ENCODE measurements around the gene SOWAHC.

Gene SOWAHC

DNA sequence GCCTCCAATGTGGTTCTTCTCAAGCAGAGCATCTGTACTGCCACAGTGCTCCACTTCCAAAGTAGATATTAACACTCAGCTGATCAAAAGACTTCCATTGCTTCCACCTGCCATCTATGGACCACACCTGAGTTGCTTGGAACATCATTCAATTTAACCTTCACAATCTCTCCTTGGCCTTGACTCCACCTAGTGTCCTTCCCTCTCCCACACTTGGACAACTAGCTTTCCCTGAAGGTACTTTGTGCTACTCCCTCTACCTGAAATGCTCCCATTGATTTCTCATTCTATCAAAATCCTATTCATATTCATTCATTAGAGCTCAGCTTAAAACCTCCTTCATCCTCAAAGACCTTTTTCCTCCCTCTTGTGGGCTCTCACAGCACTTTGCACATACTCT, 48.7 kb downstream of the SOWAHC start:
- no peaks in the 10 kb centered on the region for H3K36me3 ChIP-seq (ENCODE audit: insufficient read depth, low read length)
- no peak overlapping the region for H3K9ac ChIP-seq (ENCODE audit: insufficient read length)
- TF ChIP-seq FOXP2 (optimal IDR thresholded peaks at IDR 0.05; ENCODE audit: control extremely low read depth, extremely low read length, insufficient read depth): no peak
- no peak for TF ChIP-seq POLR2AphosphoS5 (IDR thresholded peaks at IDR 0.05; ENCODE audit: borderline replicate concordance, low read depth, low read length)
- TF ChIP-seq EZH2 (IDR thresholded peaks at IDR 0.05): no peak
- no peak overlapping the region for H3K27ac ChIP-seq
- no peak for DNase-seq (ENCODE audit: low read depth, low spot score)
- H3K9me3 ChIP-seq (ENCODE audit: low read depth, low read length): no peaks in the 10 kb centered on the region
- no peak overlapping the region for H3K4me3 ChIP-seq

DNA sequence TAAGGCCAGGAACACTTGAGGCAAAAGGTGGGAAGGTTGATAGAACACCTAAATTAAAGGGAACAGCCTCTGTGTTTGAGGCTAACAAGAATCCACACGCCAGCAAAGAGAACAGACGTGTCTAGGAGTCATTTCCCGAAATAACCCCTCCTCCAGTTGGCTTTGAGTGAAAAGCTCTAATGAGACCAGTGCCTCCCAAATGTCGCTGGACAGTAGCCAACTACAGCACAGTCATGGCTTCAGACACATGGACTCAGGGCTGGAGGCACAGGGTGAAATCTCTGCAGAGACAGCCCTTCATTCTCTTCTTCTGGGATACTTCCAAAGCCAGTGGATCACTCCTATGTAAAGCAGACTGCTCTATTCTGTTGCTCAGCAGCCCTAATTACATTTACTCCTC, 49.6 kb downstream of the SOWAHC start:
- no peak overlapping the region for H3K9ac ChIP-seq (ENCODE audit: insufficient read length)
- DNase-seq (ENCODE audit: low read depth, low spot score): no peak
- no peaks in the 10 kb centered on the region for H3K36me3 ChIP-seq (ENCODE audit: insufficient read depth, low read length)
- TF ChIP-seq POLR2AphosphoS5 (IDR thresholded peaks at IDR 0.05; ENCODE audit: borderline replicate concordance, low read depth, low read length) (no peak), EZH2 (IDR thresholded peaks at IDR 0.05) (no peak), FOXP2 (optimal IDR thresholded peaks at IDR 0.05; ENCODE audit: control extremely low read depth, extremely low read length, insufficient read depth) (no peak)
- H3K9me3 ChIP-seq (ENCODE audit: low read depth, low read length): no peaks in the 10 kb centered on the region
- H3K27ac ChIP-seq: no peak overlapping the region
- H3K4me3 ChIP-seq: no peak overlapping the region

DNA sequence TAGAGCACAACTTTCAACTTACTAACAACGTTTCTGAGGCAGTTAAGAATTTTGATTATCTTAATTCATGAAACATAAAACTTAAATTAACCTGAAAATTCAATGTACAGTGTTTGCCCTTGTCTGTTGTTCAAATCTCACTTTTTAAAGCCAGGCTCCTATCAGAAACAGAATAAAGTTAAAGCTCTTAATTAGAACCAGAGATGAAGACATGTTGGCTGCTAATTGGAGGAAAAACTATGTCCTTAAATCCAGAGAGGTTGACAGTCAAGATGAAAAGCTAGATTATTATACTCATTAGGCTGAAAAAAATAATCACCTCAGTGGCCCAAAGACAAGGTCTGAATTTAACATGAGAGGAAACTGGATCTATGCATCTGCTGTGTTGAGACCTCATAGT, 52.3 kb downstream of the SOWAHC start:
- H3K9ac ChIP-seq (ENCODE audit: insufficient read length): no peak overlapping the region
- TF ChIP-seq POLR2AphosphoS5 (IDR thresholded peaks at IDR 0.05; ENCODE audit: borderline replicate concordance, low read depth, low read length): no peak
- no peak for TF ChIP-seq EZH2 (IDR thresholded peaks at IDR 0.05)
- TF ChIP-seq FOXP2 (optimal IDR thresholded peaks at IDR 0.05; ENCODE audit: control extremely low read depth, extremely low read length, insufficient read depth): no peak
- DNase-seq (ENCODE audit: low read depth, low spot score): no peak
- H3K36me3 ChIP-seq (ENCODE audit: insufficient read depth, low read length): no peaks in the 10 kb centered on the region
- no peaks in the 10 kb centered on the region for H3K9me3 ChIP-seq (ENCODE audit: low read depth, low read length)
- no peak overlapping the region for H3K27ac ChIP-seq
- no peak overlapping the region for H3K4me3 ChIP-seq
